CD8-positive, alpha-beta memory T cell (primary cell): ENCODE measurements around the gene HECTD4. TPM values are rescaled to one million over a fixed set of nuclear protein-coding genes. Genes with fewer than 3 reads are reported as not detected.
A peak's percentile ranks its signal among the peaks of the same experiment; 100 is the strongest.
"Not testable (repeated sequence)": the region's sequence is repeated elsewhere in the genome, so short reads cannot be mapped to it uniquely, and the experiment has no call there.

Experiments
- CTCF ChIA-PET: fragments of 350-600 bp; sonication (Branson Sonifier 250); formaldehyde crosslinking; loops from one replicate; lab custom pipeline; 2021; ENCODE audit warnings: antibody characterized with exemption; lab: Charles Lee
- POLR2A ChIA-PET: fragments of 350-600 bp; sonication (Branson Sonifier 250); formaldehyde crosslinking; loops from one replicate; lab custom pipeline; 2021; ENCODE audit warnings: antibody characterized with exemption; lab: Charles Lee
- DNase-seq, 5 donors: peaks; one replicate each; pipeline versions ENCODE4 v3.0.0 to v3.0.0-alpha.2; 2020 to 2022; ENCODE audit warnings: mixed read lengths in 1 of 5
- H3K27ac ChIP-seq: one replicate; pipeline ENCODE4 v1.7.0; 2013; ENCODE audit warnings: low read depth, mild to moderate bottlenecking, low read length, moderate library complexity
- H3K27me3 ChIP-seq: 2 replicates; pipeline ENCODE4 v1.7.0; 2013; ENCODE audit warnings: low read length, mild to moderate bottlenecking; ENCODE audit not compliant: insufficient read depth, poor library complexity, severe bottlenecking
- H3K36me3 ChIP-seq: 2 replicates; pipeline ENCODE4 v1.7.0; 2013; ENCODE audit warnings: mild to moderate bottlenecking, low read length, moderate library complexity; ENCODE audit not compliant: insufficient read depth
- H3K4me1 ChIP-seq: 2 replicates; pipeline ENCODE4 v1.7.0; 2013; ENCODE audit warnings: mild to moderate bottlenecking, low read length, moderate library complexity; ENCODE audit not compliant: insufficient read depth
- H3K4me3 ChIP-seq: 2 replicates; pipeline ENCODE4 v1.7.0; 2013; ENCODE audit warnings: mild to moderate bottlenecking, low read length
- H3K9me3 ChIP-seq: 2 replicates; pipeline ENCODE4 v1.7.0; 2013; ENCODE audit warnings: mild to moderate bottlenecking, low read length
- H3K27ac Mint-ChIP-seq, 8 donors: one replicate each; pipeline ENCODE4 v1.8.0; 2020 to 2021; ENCODE audit warnings: mixed read lengths in 8 of 8, mild to moderate bottlenecking in 6 of 8, inconsistent platforms in 3 of 8, moderate library complexity in 3 of 8
- H3K27me3 Mint-ChIP-seq, 2 donors: one replicate each; pipeline ENCODE4 v1.8.0; 2020 to 2021; ENCODE audit warnings: mixed read lengths in 2 of 2, mild to moderate bottlenecking in 1 of 2, moderate library complexity in 1 of 2
- H3K36me3 Mint-ChIP-seq, 3 donors: one replicate each; pipeline ENCODE4 v1.8.0; 2020 to 2021; ENCODE audit warnings: mixed read lengths in 3 of 3, inconsistent platforms in 1 of 3, mild to moderate bottlenecking in 1 of 3
- H3K4me1 Mint-ChIP-seq, 3 donors: one replicate each; pipeline ENCODE4 v1.8.0; 2020 to 2021; ENCODE audit warnings: mixed read lengths in 3 of 3, inconsistent platforms in 1 of 3, mild to moderate bottlenecking in 1 of 3
- H3K4me3 Mint-ChIP-seq, 7 donors: one replicate each; pipeline ENCODE4 v1.8.0; 2020 to 2021; ENCODE audit warnings: mixed read lengths in 7 of 7, mild to moderate bottlenecking in 6 of 7, moderate library complexity in 4 of 7, inconsistent platforms in 2 of 7
- H3K9me3 Mint-ChIP-seq, 5 donors: one replicate each; pipeline ENCODE4 v1.8.0; 2020 to 2022; ENCODE audit warnings: mixed read lengths in 5 of 5, mild to moderate bottlenecking in 3 of 5, moderate library complexity in 2 of 5, inconsistent platforms in 1 of 5
- polyA plus RNA-seq: library from polyadenylated mRNA; unstranded; fragments of 300-500 nt; fragmentation: Illumina TruSeq; gene quantifications from one replicate; pipeline ENCODE4 v1.2.3, GENCODE V29; 2021
- total RNA-seq, 2 experiments: library from RNA; stranded (reverse); gene quantifications; one replicate each; pipeline ENCODE4 v1.2.3, GENCODE V29; 2021

The HECTD4 gene
- total and polyA plus RNA-seq, 3 experiments from 2014 or later = 3.1 to 32.8 (median 29.7) TPM

DNA sequence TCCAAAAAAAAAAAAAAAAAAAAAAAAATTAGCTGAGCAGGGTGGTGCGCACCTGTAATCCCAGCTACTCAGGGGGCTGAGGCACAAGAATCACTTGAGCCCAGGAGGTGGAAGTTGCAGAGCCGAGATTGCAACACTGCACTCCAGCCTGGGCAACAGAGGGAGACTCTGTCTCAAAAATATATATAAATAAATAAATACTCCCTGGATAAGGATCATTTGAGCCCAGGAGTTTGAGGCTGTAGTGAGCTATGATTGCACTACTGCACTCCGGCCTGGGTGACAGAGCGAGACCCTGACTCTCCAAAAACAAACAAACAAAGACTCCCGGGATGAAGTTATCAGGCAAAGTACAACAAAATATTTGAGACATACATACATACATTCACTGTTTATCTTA lies 270.3 kb downstream of the HECTD4 start:
- Histone ChIP-seq H3K36me3 (no peaks in the 10 kb centered on the region), H3K4me3 (no peak overlapping the region), H3K27ac (no peak overlapping the region), H3K4me1 (peaks cover 17% of the 10 kb centered on the region), H3K9me3 (no peaks in the 10 kb centered on the region), H3K27me3 (no peaks in the 10 kb centered on the region)
- Mint-ChIP-seq H3K36me3 (peaks cover 0 to 10% (median 0%) of the 10 kb centered on the region in 3 donors), H3K4me1 (peaks cover 18 to 20% (median 19%) of the 10 kb centered on the region in 3 donors), H3K9me3 (no peaks in the 10 kb centered on the region), H3K4me3 (peak overlapping the region in 1 of 7 donors; percentile 40), H3K27me3 (no peaks in the 10 kb centered on the region), H3K27ac (peak overlapping the region in 1 of 8 donors; percentile 53)
- POLR2A ChIA-PET = no interaction called here
- CTCF ChIA-PET = interaction anchor here (0.8 kb wide), 1 partner anchor 14 kb away, joined by 3 read pairs; no protein-coding TSS in a partner anchor
- DNase-seq = no peak

DNA sequence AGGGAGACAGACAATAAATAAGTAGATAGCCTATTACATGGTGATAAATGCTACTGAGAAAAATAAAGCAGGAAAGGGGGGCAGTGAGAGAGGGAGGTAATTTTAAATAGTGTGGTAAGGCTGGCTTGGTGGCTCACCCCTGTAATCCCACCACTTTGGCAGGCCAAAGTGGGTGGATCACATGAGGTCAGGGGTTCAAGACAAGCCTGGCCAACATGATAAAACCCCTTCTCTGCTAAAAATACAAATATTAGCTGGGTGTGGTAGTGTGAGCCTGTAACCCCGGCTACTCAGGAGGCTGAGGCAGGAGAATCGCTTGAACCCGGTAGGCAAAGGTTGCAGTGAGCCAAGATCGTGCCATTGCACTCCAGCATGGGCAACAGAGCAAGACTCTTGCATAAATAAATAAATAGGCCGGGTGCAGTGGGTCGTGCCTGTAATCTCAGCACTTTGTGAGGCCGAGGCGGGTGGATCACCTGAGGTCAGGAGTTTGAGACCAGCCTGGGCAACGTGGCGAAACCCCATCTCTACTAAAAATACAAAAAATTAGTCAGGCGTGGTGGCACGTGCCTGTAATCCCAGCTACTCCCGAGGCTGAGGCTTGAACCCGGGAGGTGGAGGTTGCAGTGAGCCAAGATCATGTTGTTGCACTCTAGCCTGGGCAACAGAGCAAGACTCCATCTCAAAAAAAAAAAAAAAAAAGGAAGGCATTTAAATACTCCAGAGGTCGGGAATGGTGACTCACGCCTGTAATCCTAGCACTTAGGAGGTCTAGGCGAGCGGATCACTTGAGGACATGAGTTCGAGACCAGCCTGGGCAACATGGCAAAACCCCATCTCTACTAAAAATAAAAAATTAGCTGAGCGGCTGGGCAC lies 271.2 kb downstream of the HECTD4 start:
- H3K36me3 ChIP-seq, H3K27me3 Mint-ChIP-seq, H3K9me3 Mint-ChIP-seq, H3K27me3 ChIP-seq, POLR2A ChIA-PET, H3K4me3 ChIP-seq, H3K9me3 ChIP-seq, H3K27ac ChIP-seq, DNase-seq: not testable (repeated sequence)
- Mint-ChIP-seq H3K4me3 (peak overlapping the region in 2 of 7 donors; percentile 27 to 81), H3K36me3 (peaks cover 0 to 13% (median 0%) of the 10 kb centered on the region in 3 donors), H3K27ac (peak overlapping the region in 3 of 8 donors; percentile 12 to 56 (median 54)), H3K4me1 (peaks cover 22 to 26% (median 24%) of the 10 kb centered on the region in 3 donors)
- H3K4me1 ChIP-seq = peaks cover 24% of the 10 kb centered on the region
- CTCF ChIA-PET = interaction anchor here (0.8 to 3.3 kb wide), 2 partner anchors 15 kb away, joined by 3 to 22 read pairs; partner anchors contain the start of gene TRAFD1

Other genes starting within 250 kb of the HECTD4 start
- 1,000 to 10,000 TPM; 1,957 to 2,019 TPM for gene RPL6, start 27.2 kb upstream of the HECTD4 start, total RNA-seq
- 609 TPM for gene RPL6, start 27.2 kb upstream of the HECTD4 start, polyA plus RNA-seq
- gene PTPN11, start 36.5 kb upstream of the HECTD4 start, total RNA-seq = 100 to 1,000 TPM; 163 to 171 TPM
- gene PTPN11, start 36.5 kb upstream of the HECTD4 start, polyA plus RNA-seq = 80.2 TPM